ENCODE measurements around the gene RNF144B.

DNA sequence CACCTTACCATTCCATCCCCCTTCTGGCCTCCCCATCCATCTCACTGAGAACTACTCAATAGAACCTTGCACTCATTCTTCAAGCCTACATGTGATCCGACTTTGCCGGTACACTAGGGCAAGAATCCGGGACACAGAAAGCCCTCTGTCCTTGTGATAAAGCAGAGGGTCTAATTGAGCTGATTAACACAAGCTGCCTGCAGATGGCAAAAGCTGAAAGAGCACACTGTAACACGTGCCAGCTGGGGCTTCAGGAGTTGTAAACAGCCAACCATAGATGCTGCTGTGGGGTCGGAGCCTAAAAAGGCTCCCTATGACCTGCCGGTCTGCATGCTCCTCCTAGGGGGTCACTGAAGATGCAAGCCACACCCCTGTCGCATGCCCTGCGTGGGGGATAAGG is 124.1 kb downstream of the RNF144B start:
- TF ChIP-seq, protein P1, sequence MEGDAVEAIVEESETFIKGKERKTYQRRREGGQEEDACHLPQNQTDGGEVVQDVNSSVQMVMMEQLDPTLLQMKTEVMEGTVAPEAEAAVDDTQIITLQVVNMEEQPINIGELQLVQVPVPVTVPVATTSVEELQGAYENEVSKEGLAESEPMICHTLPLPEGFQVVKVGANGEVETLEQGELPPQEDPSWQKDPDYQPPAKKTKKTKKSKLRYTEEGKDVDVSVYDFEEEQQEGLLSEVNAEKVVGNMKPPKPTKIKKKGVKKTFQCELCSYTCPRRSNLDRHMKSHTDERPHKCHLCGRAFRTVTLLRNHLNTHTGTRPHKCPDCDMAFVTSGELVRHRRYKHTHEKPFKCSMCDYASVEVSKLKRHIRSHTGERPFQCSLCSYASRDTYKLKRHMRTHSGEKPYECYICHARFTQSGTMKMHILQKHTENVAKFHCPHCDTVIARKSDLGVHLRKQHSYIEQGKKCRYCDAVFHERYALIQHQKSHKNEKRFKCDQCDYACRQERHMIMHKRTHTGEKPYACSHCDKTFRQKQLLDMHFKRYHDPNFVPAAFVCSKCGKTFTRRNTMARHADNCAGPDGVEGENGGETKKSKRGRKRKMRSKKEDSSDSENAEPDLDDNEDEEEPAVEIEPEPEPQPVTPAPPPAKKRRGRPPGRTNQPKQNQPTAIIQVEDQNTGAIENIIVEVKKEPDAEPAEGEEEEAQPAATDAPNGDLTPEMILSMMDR (IDR thresholded peaks at IDR 0.05): no peak
- TF ChIP-seq POLR2AphosphoS5 (IDR thresholded peaks at IDR 0.05) (no peak), POLR2A (IDR thresholded peaks at IDR 0.05) (no peak), EP300 (IDR thresholded peaks at IDR 0.05) (no peak)

All from gastroesophageal sphincter (tissue), 3 donors.